ENCODE data around the gene HELT.

GRCh38 chr4:184978211-184978610 lies 40.1 kb upstream of the HELT start:
- TF ChIP-seq POU6F1 (CRISPR knock-in tag; IDR thresholded peaks at IDR 0.05; ENCODE audit: borderline replicate concordance, low read depth): no peak
- no peak for TF ChIP-seq CREB5 (CRISPR knock-in tag; IDR thresholded peaks at IDR 0.05; ENCODE audit: low read depth)
- no peak for TF ChIP-seq ZFP3 (CRISPR knock-in tag; IDR thresholded peaks at IDR 0.05)
- no peak for TF ChIP-seq BACH2 (CRISPR knock-in tag; IDR thresholded peaks at IDR 0.05; ENCODE audit: borderline replicate concordance)
- no peak for TF ChIP-seq TOX (CRISPR knock-in tag; IDR thresholded peaks at IDR 0.05; ENCODE audit: borderline replicate concordance)
- TF ChIP-seq ZFP30 (CRISPR knock-in tag; IDR thresholded peaks at IDR 0.05): no peak
- no peak for TF ChIP-seq PATZ1 (CRISPR knock-in tag; IDR thresholded peaks at IDR 0.05; ENCODE audit: borderline replicate concordance)
